Neural progenitor cell (in vitro differentiated cells): ENCODE data around the gene COL20A1.

Experiments
- EZH2 ChIP-seq: fragments of 200-600 bp; sonication (generic); IDR thresholded peaks from 2 replicates; pipeline ENCODE4 v1.6.1; 2017; ENCODE audit warnings: antibody characterized with exemption, mild to moderate bottlenecking, moderate library complexity
- TF ChIP-seq, protein P1 (sequence below): fragments of 200-600 bp; sonication (generic); IDR thresholded peaks from 2 replicates; pipeline ENCODE4 v1.5.1; 2017; ENCODE audit warnings: antibody characterized with exemption, mild to moderate bottlenecking

GRCh38 chr20:63360850-63361518 is 68.0 kb downstream of the COL20A1 start, which contains the start of gene CHRNA4:
- TF ChIP-seq, protein P1, sequence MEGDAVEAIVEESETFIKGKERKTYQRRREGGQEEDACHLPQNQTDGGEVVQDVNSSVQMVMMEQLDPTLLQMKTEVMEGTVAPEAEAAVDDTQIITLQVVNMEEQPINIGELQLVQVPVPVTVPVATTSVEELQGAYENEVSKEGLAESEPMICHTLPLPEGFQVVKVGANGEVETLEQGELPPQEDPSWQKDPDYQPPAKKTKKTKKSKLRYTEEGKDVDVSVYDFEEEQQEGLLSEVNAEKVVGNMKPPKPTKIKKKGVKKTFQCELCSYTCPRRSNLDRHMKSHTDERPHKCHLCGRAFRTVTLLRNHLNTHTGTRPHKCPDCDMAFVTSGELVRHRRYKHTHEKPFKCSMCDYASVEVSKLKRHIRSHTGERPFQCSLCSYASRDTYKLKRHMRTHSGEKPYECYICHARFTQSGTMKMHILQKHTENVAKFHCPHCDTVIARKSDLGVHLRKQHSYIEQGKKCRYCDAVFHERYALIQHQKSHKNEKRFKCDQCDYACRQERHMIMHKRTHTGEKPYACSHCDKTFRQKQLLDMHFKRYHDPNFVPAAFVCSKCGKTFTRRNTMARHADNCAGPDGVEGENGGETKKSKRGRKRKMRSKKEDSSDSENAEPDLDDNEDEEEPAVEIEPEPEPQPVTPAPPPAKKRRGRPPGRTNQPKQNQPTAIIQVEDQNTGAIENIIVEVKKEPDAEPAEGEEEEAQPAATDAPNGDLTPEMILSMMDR, result no peak
- peak; percentile 70 for TF ChIP-seq EZH2
